Measurements from ENCODE around the gene NFKBIE. TPM values are rescaled to one million over a fixed set of nuclear protein-coding genes. Genes with fewer than 3 reads are reported as not detected.

NFKBIE gene
- total and polyA plus RNA-seq, 9 of the 15 experiments (the other 6 are each of a cell fraction or from before 2014, with no cell fraction given), result 2.1 to 16.4 (median 11.7) TPM

DNA sequence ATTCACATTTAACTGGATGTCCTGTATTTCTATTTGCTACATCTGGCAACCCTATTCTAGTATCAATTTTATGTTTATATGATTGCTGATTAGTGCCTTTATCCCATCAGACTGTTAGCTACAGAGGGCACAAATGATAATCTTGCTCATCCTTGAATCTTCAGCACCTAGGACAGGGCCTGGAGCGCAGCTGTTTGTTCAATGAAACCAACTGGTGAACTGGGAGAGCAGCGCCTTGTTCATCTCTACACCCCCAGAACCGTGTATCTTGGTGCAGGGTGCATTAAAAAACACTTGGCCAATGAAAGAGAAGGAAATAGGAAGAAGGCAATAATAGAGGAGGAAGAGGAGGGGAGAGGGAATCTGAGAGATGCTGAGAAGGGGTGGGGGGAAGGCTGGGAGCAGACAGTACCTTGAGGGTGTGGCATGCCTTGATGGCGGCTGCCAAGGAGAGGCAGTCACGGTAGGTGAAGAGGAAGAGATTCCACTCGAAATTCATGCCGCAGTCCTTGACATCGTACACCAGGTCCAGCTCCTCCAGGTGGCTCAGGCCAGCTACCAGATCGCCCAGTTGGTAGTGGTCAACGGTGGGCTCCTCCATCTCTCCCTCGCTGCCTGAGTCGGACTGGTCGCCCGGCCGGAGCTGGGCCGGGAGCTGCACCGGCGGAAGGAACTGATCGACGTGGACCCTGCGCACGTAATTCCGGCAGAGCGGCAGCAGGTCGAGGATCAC lies 20.4 kb upstream of the NFKBIE start (continued):
- TF ChIP-seq, protein P1, sequence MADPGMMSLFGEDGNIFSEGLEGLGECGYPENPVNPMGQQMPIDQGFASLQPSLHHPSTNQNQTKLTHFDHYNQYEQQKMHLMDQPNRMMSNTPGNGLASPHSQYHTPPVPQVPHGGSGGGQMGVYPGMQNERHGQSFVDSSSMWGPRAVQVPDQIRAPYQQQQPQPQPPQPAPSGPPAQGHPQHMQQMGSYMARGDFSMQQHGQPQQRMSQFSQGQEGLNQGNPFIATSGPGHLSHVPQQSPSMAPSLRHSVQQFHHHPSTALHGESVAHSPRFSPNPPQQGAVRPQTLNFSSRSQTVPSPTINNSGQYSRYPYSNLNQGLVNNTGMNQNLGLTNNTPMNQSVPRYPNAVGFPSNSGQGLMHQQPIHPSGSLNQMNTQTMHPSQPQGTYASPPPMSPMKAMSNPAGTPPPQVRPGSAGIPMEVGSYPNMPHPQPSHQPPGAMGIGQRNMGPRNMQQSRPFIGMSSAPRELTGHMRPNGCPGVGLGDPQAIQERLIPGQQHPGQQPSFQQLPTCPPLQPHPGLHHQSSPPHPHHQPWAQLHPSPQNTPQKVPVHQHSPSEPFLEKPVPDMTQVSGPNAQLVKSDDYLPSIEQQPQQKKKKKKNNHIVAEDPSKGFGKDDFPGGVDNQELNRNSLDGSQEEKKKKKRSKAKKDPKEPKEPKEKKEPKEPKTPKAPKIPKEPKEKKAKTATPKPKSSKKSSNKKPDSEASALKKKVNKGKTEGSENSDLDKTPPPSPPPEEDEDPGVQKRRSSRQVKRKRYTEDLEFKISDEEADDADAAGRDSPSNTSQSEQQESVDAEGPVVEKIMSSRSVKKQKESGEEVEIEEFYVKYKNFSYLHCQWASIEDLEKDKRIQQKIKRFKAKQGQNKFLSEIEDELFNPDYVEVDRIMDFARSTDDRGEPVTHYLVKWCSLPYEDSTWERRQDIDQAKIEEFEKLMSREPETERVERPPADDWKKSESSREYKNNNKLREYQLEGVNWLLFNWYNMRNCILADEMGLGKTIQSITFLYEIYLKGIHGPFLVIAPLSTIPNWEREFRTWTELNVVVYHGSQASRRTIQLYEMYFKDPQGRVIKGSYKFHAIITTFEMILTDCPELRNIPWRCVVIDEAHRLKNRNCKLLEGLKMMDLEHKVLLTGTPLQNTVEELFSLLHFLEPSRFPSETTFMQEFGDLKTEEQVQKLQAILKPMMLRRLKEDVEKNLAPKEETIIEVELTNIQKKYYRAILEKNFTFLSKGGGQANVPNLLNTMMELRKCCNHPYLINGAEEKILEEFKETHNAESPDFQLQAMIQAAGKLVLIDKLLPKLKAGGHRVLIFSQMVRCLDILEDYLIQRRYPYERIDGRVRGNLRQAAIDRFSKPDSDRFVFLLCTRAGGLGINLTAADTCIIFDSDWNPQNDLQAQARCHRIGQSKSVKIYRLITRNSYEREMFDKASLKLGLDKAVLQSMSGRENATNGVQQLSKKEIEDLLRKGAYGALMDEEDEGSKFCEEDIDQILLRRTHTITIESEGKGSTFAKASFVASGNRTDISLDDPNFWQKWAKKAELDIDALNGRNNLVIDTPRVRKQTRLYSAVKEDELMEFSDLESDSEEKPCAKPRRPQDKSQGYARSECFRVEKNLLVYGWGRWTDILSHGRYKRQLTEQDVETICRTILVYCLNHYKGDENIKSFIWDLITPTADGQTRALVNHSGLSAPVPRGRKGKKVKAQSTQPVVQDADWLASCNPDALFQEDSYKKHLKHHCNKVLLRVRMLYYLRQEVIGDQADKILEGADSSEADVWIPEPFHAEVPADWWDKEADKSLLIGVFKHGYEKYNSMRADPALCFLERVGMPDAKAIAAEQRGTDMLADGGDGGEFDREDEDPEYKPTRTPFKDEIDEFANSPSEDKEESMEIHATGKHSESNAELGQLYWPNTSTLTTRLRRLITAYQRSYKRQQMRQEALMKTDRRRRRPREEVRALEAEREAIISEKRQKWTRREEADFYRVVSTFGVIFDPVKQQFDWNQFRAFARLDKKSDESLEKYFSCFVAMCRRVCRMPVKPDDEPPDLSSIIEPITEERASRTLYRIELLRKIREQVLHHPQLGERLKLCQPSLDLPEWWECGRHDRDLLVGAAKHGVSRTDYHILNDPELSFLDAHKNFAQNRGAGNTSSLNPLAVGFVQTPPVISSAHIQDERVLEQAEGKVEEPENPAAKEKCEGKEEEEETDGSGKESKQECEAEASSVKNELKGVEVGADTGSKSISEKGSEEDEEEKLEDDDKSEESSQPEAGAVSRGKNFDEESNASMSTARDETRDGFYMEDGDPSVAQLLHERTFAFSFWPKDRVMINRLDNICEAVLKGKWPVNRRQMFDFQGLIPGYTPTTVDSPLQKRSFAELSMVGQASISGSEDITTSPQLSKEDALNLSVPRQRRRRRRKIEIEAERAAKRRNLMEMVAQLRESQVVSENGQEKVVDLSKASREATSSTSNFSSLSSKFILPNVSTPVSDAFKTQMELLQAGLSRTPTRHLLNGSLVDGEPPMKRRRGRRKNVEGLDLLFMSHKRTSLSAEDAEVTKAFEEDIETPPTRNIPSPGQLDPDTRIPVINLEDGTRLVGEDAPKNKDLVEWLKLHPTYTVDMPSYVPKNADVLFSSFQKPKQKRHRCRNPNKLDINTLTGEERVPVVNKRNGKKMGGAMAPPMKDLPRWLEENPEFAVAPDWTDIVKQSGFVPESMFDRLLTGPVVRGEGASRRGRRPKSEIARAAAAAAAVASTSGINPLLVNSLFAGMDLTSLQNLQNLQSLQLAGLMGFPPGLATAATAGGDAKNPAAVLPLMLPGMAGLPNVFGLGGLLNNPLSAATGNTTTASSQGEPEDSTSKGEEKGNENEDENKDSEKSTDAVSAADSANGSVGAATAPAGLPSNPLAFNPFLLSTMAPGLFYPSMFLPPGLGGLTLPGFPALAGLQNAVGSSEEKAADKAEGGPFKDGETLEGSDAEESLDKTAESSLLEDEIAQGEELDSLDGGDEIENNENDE (IDR thresholded peaks at IDR 0.05; ENCODE audit: low read depth, low read length), result no peak
- TF ChIP-seq PCBP1 (IDR thresholded peaks at IDR 0.05; ENCODE audit: low read depth, low read length, poor library complexity, severe bottlenecking) (no peak), MCM3 (IDR thresholded peaks at IDR 0.05) (no peak), PPARD (CRISPR knock-in tag; IDR thresholded peaks at IDR 0.05) (no peak), CBX1 (IDR thresholded peaks at IDR 0.05; ENCODE audit: low read depth) (no peak), NR2C2 (CRISPR knock-in tag; IDR thresholded peaks at IDR 0.05) (no peak), NR2C2 (tag; IDR thresholded peaks at IDR 0.05) (no peak), SRSF3 (IDR thresholded peaks at IDR 0.05; ENCODE audit: insufficient read depth, low read length) (no peak), NCOR1 (IDR thresholded peaks at IDR 0.05) (no peak), PHB (CRISPR knock-in tag; IDR thresholded peaks at IDR 0.05) (no peak), CCAR2 (IDR thresholded peaks at IDR 0.05; ENCODE audit: low read depth, low read length) (no peak), DACH1 (IDR thresholded peaks at IDR 0.05; ENCODE audit: partially characterized antibody) (peak; percentile 59)
- TF ChIP-seq, protein P2, sequence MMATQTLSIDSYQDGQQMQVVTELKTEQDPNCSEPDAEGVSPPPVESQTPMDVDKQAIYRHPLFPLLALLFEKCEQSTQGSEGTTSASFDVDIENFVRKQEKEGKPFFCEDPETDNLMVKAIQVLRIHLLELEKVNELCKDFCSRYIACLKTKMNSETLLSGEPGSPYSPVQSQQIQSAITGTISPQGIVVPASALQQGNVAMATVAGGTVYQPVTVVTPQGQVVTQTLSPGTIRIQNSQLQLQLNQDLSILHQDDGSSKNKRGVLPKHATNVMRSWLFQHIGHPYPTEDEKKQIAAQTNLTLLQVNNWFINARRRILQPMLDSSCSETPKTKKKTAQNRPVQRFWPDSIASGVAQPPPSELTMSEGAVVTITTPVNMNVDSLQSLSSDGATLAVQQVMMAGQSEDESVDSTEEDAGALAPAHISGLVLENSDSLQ (IDR thresholded peaks at IDR 0.05), result no peak
- TF ChIP-seq, protein P3, sequence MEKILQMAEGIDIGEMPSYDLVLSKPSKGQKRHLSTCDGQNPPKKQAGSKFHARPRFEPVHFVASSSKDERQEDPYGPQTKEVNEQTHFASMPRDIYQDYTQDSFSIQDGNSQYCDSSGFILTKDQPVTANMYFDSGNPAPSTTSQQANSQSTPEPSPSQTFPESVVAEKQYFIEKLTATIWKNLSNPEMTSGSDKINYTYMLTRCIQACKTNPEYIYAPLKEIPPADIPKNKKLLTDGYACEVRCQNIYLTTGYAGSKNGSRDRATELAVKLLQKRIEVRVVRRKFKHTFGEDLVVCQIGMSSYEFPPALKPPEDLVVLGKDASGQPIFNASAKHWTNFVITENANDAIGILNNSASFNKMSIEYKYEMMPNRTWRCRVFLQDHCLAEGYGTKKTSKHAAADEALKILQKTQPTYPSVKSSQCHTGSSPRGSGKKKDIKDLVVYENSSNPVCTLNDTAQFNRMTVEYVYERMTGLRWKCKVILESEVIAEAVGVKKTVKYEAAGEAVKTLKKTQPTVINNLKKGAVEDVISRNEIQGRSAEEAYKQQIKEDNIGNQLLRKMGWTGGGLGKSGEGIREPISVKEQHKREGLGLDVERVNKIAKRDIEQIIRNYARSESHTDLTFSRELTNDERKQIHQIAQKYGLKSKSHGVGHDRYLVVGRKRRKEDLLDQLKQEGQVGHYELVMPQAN (IDR thresholded peaks at IDR 0.05; ENCODE audit: borderline replicate concordance), result peak; percentile 57
